ENCODE data around the gene ITGB5. TPM values are rescaled to one million over a fixed set of nuclear protein-coding genes. Genes with fewer than 3 reads are reported as not detected.

ITGB5 gene
- total RNA-seq, 6 donors from 2014 or later = 81.5 to 145 (median 106) TPM

- DNase-seq (no peak), ATAC-seq (ENCODE audit: low FRiP score in 2 of 2) (no peak)
- TF ChIP-seq EP300 (IDR thresholded peaks at IDR 0.05) = no peak
- TF ChIP-seq POLR2AphosphoS5 (IDR thresholded peaks at IDR 0.05) = no peak
- no peak for TF ChIP-seq POLR2A (IDR thresholded peaks at IDR 0.05)
- no peak for TF ChIP-seq CTCF (IDR thresholded peaks at IDR 0.05)
- peaks cover 0 to 3% (median 0%) of the 10 kb centered on the region in 4 donors for H3K36me3 ChIP-seq
- peaks cover 19 to 29% (median 24%) of the 10 kb centered on the region in 4 donors for H3K4me1 ChIP-seq
- H3K27me3 ChIP-seq = no peaks in the 10 kb centered on the region
- no peaks in the 10 kb centered on the region for H3K9me3 ChIP-seq
- no peak overlapping the region for H3K4me3 ChIP-seq
- 62 to 73% methylated on average over 7 to 8 of the region's 8 CpGs for WGBS, 2 donors
- peak overlapping the region in 3 of 4 donors; percentile 56 to 82 (median 76) for H3K27ac ChIP-seq
Measured at GRCh38 chr3:124781476-124782376, 105.4 kb downstream of the ITGB5 start.

GRCh38 chr3:124780761-124781475 lies 106.2 kb downstream of the ITGB5 start:
- peak in 1 of 2 donors; percentile 69 for DNase-seq
- Histone ChIP-seq H3K36me3 (peaks cover 0 to 3% (median 0%) of the 10 kb centered on the region in 4 donors), H3K4me3 (no peak overlapping the region), H3K9me3 (no peaks in the 10 kb centered on the region), H3K27ac (peak overlapping the region; percentile 55 to 82 (median 66)), H3K27me3 (no peaks in the 10 kb centered on the region), H3K4me1 (peaks cover 16 to 24% (median 20%) of the 10 kb centered on the region in 4 donors)
- TF ChIP-seq POLR2A (IDR thresholded peaks at IDR 0.05) (no peak), CTCF (IDR thresholded peaks at IDR 0.05) (no peak), EP300 (IDR thresholded peaks at IDR 0.05) (peak in 1 of 4 donors; percentile 41), POLR2AphosphoS5 (IDR thresholded peaks at IDR 0.05) (peak; percentile 31 to 52)
- peak; percentile 73 to 80 for ATAC-seq (ENCODE audit: low FRiP score in 2 of 2)
- 11 to 21% methylated on average over 9 to 15 of the region's 15 CpGs for WGBS, 2 donors

- H3K4me3 ChIP-seq = no peak overlapping the region
- no peak for DNase-seq
- 34 to 36% methylated on average over 8 of the region's 8 CpGs for WGBS, 2 donors
Measured at GRCh38 chr3:124780356-124780755, 106.8 kb downstream of the ITGB5 start.

DNA sequence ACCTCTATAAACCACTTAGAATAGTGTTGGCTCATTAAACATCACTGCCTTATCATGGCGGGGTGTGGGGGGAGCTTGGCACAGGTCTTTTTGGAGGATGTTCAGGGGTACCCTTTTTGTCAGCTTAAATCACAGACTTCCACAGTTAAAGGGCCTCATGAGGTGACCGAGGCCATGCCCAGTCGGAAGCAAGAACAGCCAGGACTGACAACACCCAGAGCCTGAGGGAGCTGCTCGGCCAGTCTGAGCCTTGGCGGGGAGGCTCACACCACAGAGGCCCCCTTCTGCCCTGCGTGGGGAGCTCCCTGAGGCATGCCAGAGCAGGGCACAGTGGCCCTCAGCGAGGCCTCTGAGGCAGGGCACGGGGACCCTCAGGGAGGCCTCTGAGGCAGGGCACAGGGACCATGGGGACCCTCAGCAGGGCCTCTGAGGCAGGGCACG lies 107.4 kb downstream of the ITGB5 start:
- DNase-seq (peak in 1 of 2 donors; percentile 40), ATAC-seq (ENCODE audit: low FRiP score in 2 of 2) (no peak)
- 80 to 91% methylated on average over 2 to 6 of the region's 9 CpGs for WGBS, 2 donors
- Histone ChIP-seq H3K4me1 (peaks cover 16 to 27% (median 23%) of the 10 kb centered on the region in 4 donors), H3K9me3 (no peaks in the 10 kb centered on the region), H3K4me3 (no peak overlapping the region), H3K27me3 (no peaks in the 10 kb centered on the region), H3K27ac (peak overlapping the region; percentile 56 to 82 (median 68)), H3K36me3 (no peaks in the 10 kb centered on the region)
- TF ChIP-seq POLR2AphosphoS5 (IDR thresholded peaks at IDR 0.05) = no peak
- no peak for TF ChIP-seq EP300 (IDR thresholded peaks at IDR 0.05)

More at GRCh38 chr3:124780356-124780755, 106.8 kb downstream of the ITGB5 start:
- peaks cover 0 to 3% (median 0%) of the 10 kb centered on the region in 4 donors for H3K36me3 ChIP-seq
- H3K27me3 ChIP-seq = no peaks in the 10 kb centered on the region
- no peaks in the 10 kb centered on the region for H3K9me3 ChIP-seq
- peaks cover 16 to 24% (median 20%) of the 10 kb centered on the region in 4 donors for H3K4me1 ChIP-seq
- TF ChIP-seq POLR2A (IDR thresholded peaks at IDR 0.05) (no peak), CTCF (IDR thresholded peaks at IDR 0.05) (no peak), POLR2AphosphoS5 (IDR thresholded peaks at IDR 0.05) (no peak), EP300 (IDR thresholded peaks at IDR 0.05) (no peak)
- H3K27ac ChIP-seq = peak overlapping the region; percentile 56 to 82 (median 68)
- peak; percentile 75 to 90 for ATAC-seq (ENCODE audit: low FRiP score in 2 of 2)

DNA sequence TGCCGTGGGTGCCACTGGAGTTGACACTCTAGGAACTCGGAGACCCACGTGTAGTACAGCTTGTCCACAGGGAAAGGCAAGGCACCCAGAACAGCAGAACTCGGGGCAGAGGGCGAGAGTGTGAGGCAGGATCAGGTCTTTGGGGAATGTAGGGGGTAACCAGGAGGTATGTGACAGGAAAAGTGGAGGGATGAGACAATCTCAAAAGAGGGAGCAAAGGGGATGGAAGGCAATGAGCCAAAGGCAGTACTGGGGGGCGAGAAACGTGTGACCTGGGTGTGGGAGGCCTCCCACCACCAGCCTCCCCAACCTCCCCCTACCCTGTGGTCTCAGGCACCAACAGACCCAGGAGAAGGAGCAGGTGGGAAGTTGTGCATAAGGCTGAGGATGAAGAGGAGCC lies 108.0 kb downstream of the ITGB5 start:
- H3K27me3 ChIP-seq = no peaks in the 10 kb centered on the region
- no peaks in the 10 kb centered on the region for H3K9me3 ChIP-seq
- H3K4me1 ChIP-seq = peaks cover 16 to 33% (median 30%) of the 10 kb centered on the region in 4 donors
- ATAC-seq (ENCODE audit: low FRiP score in 2 of 2) = no peak
- H3K4me3 ChIP-seq = no peak overlapping the region
- H3K36me3 ChIP-seq = no peaks in the 10 kb centered on the region
- 85 to 86% methylated on average over 7 of the region's 7 CpGs for WGBS, 2 donors
- DNase-seq = no peak
- H3K27ac ChIP-seq = peak overlapping the region in 1 of 4 donors; percentile 76
- TF ChIP-seq POLR2A (IDR thresholded peaks at IDR 0.05) (no peak), EP300 (IDR thresholded peaks at IDR 0.05) (no peak), POLR2AphosphoS5 (IDR thresholded peaks at IDR 0.05) (no peak), CTCF (IDR thresholded peaks at IDR 0.05) (no peak)

Data from upper lobe of left lung (tissue), 6 donors.